ENCODE results near the gene LPP. TPM values are rescaled to one million over a fixed set of nuclear protein-coding genes. Genes with fewer than 3 reads are reported as not detected.

LPP gene
- total and polyA plus RNA-seq, 2 of the 13 experiments (the other 11 are each of a cell fraction or from before 2014, with no cell fraction given): 19.2 to 29.9 TPM

DNA sequence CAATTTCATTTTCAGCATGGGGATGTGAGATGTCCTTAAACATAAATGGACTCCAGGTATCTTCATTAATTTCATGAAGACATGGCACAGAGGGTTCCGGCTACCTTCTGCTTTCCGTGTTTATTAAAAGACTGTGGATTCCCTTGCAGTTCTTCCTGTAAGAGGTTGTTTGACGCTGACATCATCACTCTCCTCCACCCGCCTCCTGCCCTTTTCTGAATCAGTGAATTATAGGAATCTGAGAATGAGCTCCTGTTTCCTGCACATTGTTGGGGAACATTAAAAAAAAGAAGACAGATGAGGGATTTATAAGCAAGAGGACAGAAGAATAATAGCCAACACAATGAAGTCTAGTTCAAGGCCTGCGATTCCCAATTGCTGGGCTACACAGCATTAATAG is 191.3 kb downstream of the LPP start:
- Histone ChIP-seq H3K27me3 (ENCODE audit: control insufficient read depth in 1 of 2, insufficient read depth in 2 of 2, low read length in 2 of 2) (no peaks in the 10 kb centered on the region), H3K4me2 (ENCODE audit: low read depth, low read length) (no peak overlapping the region), H3K27ac (ENCODE audit: extremely low read length, insufficient read depth, low read length) (no peak overlapping the region), H2AFZ (ENCODE audit: low read length) (no peak overlapping the region), H3K4me1 (ENCODE audit: insufficient read depth, low read length) (peaks cover 27% of the 10 kb centered on the region), H3K79me2 (ENCODE audit: insufficient read depth, low read length) (no peaks in the 10 kb centered on the region), H3K36me3 (replicated peaks in 1 of 2; ENCODE audit: control insufficient read depth in 1 of 2, insufficient read depth in 2 of 2, low read length in 2 of 2) (peaks cover 1 to 5% of the 10 kb centered on the region in 2 experiments; a peak in 2 of 5 replicates), H3K4me3 (replicated peaks in 1 of 3; ENCODE audit: insufficient read depth in 1 of 3, low read depth in 2 of 3, low read length in 3 of 3) (no peak overlapping the region), H3K9ac (ENCODE audit: insufficient read depth, low read depth, low read length) (no peak overlapping the region), H3K9me3 (ENCODE audit: low read length) (no peaks in the 10 kb centered on the region), H4K20me1 (ENCODE audit: insufficient read depth, low read length) (no peaks in the 10 kb centered on the region)
- intact Hi-C loops (cut with micrococcal nuclease; ENCODE audit: unreplicated experiment) (no loop called here), in situ Hi-C loops (cut with HindIII; ENCODE audit: extremely low pct_ligation_motif_present, low pct_unique_long_range_greater_than_20kb) (no loop called here)
- TF ChIP-seq GATAD2A (CRISPR knock-in tag; IDR thresholded peaks at IDR 0.05): no peak
- TF ChIP-seq, protein P1, sequence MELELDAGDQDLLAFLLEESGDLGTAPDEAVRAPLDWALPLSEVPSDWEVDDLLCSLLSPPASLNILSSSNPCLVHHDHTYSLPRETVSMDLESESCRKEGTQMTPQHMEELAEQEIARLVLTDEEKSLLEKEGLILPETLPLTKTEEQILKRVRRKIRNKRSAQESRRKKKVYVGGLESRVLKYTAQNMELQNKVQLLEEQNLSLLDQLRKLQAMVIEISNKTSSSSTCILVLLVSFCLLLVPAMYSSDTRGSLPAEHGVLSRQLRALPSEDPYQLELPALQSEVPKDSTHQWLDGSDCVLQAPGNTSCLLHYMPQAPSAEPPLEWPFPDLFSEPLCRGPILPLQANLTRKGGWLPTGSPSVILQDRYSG (CRISPR knock-in tag; IDR thresholded peaks at IDR 0.05): no peak
- TF ChIP-seq REL (CRISPR knock-in tag; conservative IDR thresholded peaks at IDR 0.05): no peak
- TF ChIP-seq, protein P2, sequence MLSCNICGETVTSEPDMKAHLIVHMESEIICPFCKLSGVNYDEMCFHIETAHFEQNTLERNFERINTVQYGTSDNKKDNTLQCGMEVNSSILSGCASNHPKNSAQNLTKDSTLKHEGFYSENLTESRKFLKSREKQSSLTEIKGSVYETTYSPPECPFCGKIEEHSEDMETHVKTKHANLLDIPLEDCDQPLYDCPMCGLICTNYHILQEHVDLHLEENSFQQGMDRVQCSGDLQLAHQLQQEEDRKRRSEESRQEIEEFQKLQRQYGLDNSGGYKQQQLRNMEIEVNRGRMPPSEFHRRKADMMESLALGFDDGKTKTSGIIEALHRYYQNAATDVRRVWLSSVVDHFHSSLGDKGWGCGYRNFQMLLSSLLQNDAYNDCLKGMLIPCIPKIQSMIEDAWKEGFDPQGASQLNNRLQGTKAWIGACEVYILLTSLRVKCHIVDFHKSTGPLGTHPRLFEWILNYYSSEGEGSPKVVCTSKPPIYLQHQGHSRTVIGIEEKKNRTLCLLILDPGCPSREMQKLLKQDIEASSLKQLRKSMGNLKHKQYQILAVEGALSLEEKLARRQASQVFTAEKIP (CRISPR knock-in tag; IDR thresholded peaks at IDR 0.05; ENCODE audit: borderline replicate concordance): no peak
- TF ChIP-seq ZNF256 (CRISPR knock-in tag; conservative IDR thresholded peaks at IDR 0.05): no peak
- TF ChIP-seq NFE2L1 (CRISPR knock-in tag; IDR thresholded peaks at IDR 0.05; ENCODE audit: borderline replicate concordance): no peak
- no peak for ATAC-seq
- DNase-seq (ENCODE audit: low spot score): no peak
- ChIA-PET CTCF (ENCODE audit: low intra/inter-chr PET ratio, low total read pairs) (no interaction called here), POLR2A (no interaction called here)
- WGBS (ENCODE audit: low lambda C conversion rate): 97% methylated on average over 5 of the region's 5 CpGs
- no TSS peak for BruUV-seq (replicated peaks)
- no peak for FAIRE-seq
